Effector memory CD8-positive, alpha-beta T cell (primary cell): Measurements from ENCODE around the gene CAPN2.
"Not testable (repeated sequence)": the region's sequence is repeated elsewhere in the genome, so short reads cannot be mapped to it uniquely, and the experiment has no call there.

Experiments
- ATAC-seq: fragments of 150-1000 bp; cut with Tn5 transposase; replicated peaks from 2 replicates; pipeline ENCODE4 v1.10.0; 2021; ENCODE audit warnings: mild to moderate bottlenecking, moderate library complexity
- DNase-seq, 3 experiments: peaks; one replicate each; pipeline ENCODE4 v3.0.0; 2021
- H3K27ac Mint-ChIP-seq, 2 donors: one replicate each; pipeline ENCODE4 v1.8.0; 2022; ENCODE audit warnings: mild to moderate bottlenecking in 2 of 2, mixed read lengths in 2 of 2, moderate library complexity in 2 of 2
- H3K27me3 Mint-ChIP-seq, 2 donors: one replicate each; pipeline ENCODE4 v1.8.0; 2022; ENCODE audit warnings: mixed read lengths in 2 of 2
- H3K36me3 Mint-ChIP-seq: one replicate; pipeline ENCODE4 v1.8.0; 2022; ENCODE audit warnings: mild to moderate bottlenecking, moderate library complexity, mixed read lengths; ENCODE audit not compliant: insufficient read depth
- H3K4me1 Mint-ChIP-seq, 2 donors: one replicate each; pipeline ENCODE4 v1.8.0; 2022; ENCODE audit warnings: low read depth in 2 of 2, mixed read lengths in 2 of 2
- H3K4me3 Mint-ChIP-seq, 2 donors: one replicate each; pipeline ENCODE4 v1.8.0; 2022; ENCODE audit warnings: mild to moderate bottlenecking in 2 of 2, mixed read lengths in 2 of 2, moderate library complexity in 2 of 2
- H3K9me3 Mint-ChIP-seq, 2 donors: one replicate each; pipeline ENCODE4 v1.8.0; 2022; ENCODE audit warnings: mixed read lengths in 2 of 2

The CAPN2 gene

DNA sequence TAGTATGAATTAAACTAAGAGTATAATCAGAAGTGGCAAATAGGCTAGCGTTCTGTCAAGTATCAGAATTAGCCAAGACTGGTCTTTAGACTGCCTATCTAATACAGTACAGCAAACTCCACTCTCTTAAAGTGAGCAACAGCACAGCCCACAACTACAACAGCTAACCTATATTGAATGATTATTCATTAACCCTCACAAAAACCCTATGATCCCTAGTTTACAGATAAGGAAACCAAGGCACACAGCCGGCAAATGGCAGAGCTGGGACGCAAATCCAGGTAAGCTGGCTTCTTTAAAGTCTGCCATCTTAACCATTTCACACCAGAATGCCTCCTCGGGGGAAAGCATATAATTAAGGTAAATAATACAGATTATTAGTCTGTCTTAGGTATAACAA, 81.4 kb downstream of the CAPN2 start:
- no peak for DNase-seq
- Mint-ChIP-seq H3K27ac (no peak overlapping the region), H3K4me1 (peaks cover 0 to 4% of the 10 kb centered on the region in 2 donors), H3K4me3 (no peak overlapping the region), H3K36me3 (peaks cover 59% of the 10 kb centered on the region), H3K9me3 (no peaks in the 10 kb centered on the region), H3K27me3 (no peaks in the 10 kb centered on the region)
- no peak for ATAC-seq

GRCh38 chr1:223794136-223794880, 82.0 kb downstream of the CAPN2 start:
- ATAC-seq: no peak
- Mint-ChIP-seq H3K4me3 (no peak overlapping the region), H3K9me3 (no peaks in the 10 kb centered on the region), H3K36me3 (peaks cover 63% of the 10 kb centered on the region), H3K4me1 (peaks cover 0 to 4% of the 10 kb centered on the region in 2 donors), H3K27me3 (no peaks in the 10 kb centered on the region), H3K27ac (peak overlapping the region in 1 of 2 donors; percentile 49)
- no peak for DNase-seq

- peaks cover 69% of the 10 kb centered on the region for H3K36me3 Mint-ChIP-seq
- H3K4me1 Mint-ChIP-seq: peaks cover 0 to 4% of the 10 kb centered on the region in 2 donors
- H3K27me3 Mint-ChIP-seq: no peaks in the 10 kb centered on the region
Observed at GRCh38 chr1:223796210-223796609, 83.9 kb downstream of the CAPN2 start.

GRCh38 chr1:223802032-223802431, 89.7 kb downstream of the CAPN2 start:
- peaks cover 0 to 3% of the 10 kb centered on the region in 2 donors for H3K4me1 Mint-ChIP-seq
- ATAC-seq (no peak), DNase-seq (no peak)
- no peaks in the 10 kb centered on the region for H3K27me3 Mint-ChIP-seq
- peak overlapping the region; percentile 16 to 29 for H3K27ac Mint-ChIP-seq
- peaks cover 84% of the 10 kb centered on the region for H3K36me3 Mint-ChIP-seq
- H3K4me3 Mint-ChIP-seq: no peak overlapping the region
- no peaks in the 10 kb centered on the region for H3K9me3 Mint-ChIP-seq

More at GRCh38 chr1:223796210-223796609, 83.9 kb downstream of the CAPN2 start:
- no peak for ATAC-seq
- H3K9me3 Mint-ChIP-seq: no peaks in the 10 kb centered on the region
- no peak overlapping the region for H3K4me3 Mint-ChIP-seq
- DNase-seq: no peak
- H3K27ac Mint-ChIP-seq: peak overlapping the region in 1 of 2 donors; percentile 29

- H3K4me3 Mint-ChIP-seq: no peak overlapping the region
- DNase-seq: no peak
- peaks cover 0 to 3% of the 10 kb centered on the region in 2 donors for H3K4me1 Mint-ChIP-seq
- H3K36me3 Mint-ChIP-seq: peaks cover 85% of the 10 kb centered on the region
- peak overlapping the region; percentile 29 to 52 for H3K27ac Mint-ChIP-seq
- H3K9me3 Mint-ChIP-seq: no peaks in the 10 kb centered on the region
- no peaks in the 10 kb centered on the region for H3K27me3 Mint-ChIP-seq
- ATAC-seq: no peak
Observed at GRCh38 chr1:223802602-223803001, 90.3 kb downstream of the CAPN2 start.

DNA sequence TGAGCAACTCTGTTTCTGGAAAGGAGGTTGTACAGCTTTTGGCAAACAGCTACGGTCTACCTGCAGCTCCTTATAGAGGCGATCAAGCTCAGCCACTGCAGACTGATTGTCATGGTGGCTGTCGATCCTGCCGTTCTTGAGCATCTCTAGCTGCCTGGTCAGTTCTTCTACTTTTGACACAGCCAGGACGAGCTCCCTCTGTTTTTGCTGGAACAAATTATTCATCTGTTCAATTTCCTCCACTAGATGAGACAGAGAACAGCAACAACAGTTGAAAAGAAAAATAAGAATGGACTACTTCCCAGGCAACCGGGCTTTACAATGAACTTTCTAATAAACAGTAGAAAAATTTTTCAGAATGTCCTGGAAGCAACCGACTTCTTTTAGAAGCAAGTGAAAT, 90.9 kb downstream of the CAPN2 start:
- no peaks in the 10 kb centered on the region for H3K27me3 Mint-ChIP-seq
- no peak overlapping the region for H3K4me3 Mint-ChIP-seq
- no peak for ATAC-seq
- peak overlapping the region; percentile 27 to 52 for H3K27ac Mint-ChIP-seq
- DNase-seq: no peak
- H3K9me3 Mint-ChIP-seq: no peaks in the 10 kb centered on the region
- H3K4me1 Mint-ChIP-seq: peaks cover 0 to 3% of the 10 kb centered on the region in 2 donors
- peaks cover 85% of the 10 kb centered on the region for H3K36me3 Mint-ChIP-seq

- H3K4me3 Mint-ChIP-seq, H3K9me3 Mint-ChIP-seq, H3K27me3 Mint-ChIP-seq, H3K27ac Mint-ChIP-seq, DNase-seq, ATAC-seq: not testable (repeated sequence)
- Mint-ChIP-seq H3K36me3 (peaks cover 68% of the 10 kb centered on the region), H3K4me1 (peaks cover 13 to 23% of the 10 kb centered on the region in 2 donors)
Observed at GRCh38 chr1:223809905-223810304, 97.6 kb downstream of the CAPN2 start.

GRCh38 chr1:223810586-223810985, 98.2 kb downstream of the CAPN2 start:
- no peak overlapping the region for H3K4me3 Mint-ChIP-seq
- DNase-seq: no peak
- ATAC-seq: no peak
- H3K27me3 Mint-ChIP-seq: no peaks in the 10 kb centered on the region
- H3K4me1 Mint-ChIP-seq: peaks cover 19 to 28% of the 10 kb centered on the region in 2 donors
- no peak overlapping the region for H3K27ac Mint-ChIP-seq
- no peaks in the 10 kb centered on the region for H3K9me3 Mint-ChIP-seq
- peaks cover 75% of the 10 kb centered on the region for H3K36me3 Mint-ChIP-seq

DNA sequence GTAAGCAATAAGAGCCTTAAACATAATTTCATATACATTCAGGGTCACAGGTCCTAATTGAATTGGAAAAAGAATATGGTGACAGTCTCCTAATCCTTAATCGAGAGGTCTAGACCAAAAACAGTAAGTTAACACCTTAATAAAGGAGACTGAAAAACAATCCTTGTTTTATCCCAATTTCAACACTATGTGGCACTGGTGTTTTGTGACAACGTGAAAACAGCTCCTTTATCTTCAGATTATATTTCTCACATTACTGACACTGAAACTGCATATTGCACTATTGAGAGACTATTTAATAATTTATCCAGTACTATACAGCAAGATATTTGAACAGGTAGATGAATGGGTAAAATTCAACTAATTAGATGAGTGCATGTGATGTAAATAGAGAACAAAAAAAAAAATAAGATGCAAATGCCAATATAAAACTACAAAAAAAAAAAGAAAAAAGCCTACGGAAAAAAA, 99.3 kb downstream of the CAPN2 start:
- Mint-ChIP-seq H3K36me3 (peaks cover 70% of the 10 kb centered on the region), H3K4me1 (peaks cover 19 to 30% of the 10 kb centered on the region in 2 donors), H3K27me3 (no peaks in the 10 kb centered on the region), H3K4me3 (no peak overlapping the region), H3K27ac (no peak overlapping the region), H3K9me3 (no peaks in the 10 kb centered on the region)
- ATAC-seq: peak; percentile 76
- DNase-seq: no peak

- ATAC-seq: no peak
- H3K27ac Mint-ChIP-seq: peak overlapping the region; percentile 14 to 36
- H3K4me3 Mint-ChIP-seq: no peak overlapping the region
- H3K4me1 Mint-ChIP-seq: peaks cover 19 to 30% of the 10 kb centered on the region in 2 donors
- DNase-seq: no peak
- no peaks in the 10 kb centered on the region for H3K27me3 Mint-ChIP-seq
- peaks cover 63% of the 10 kb centered on the region for H3K36me3 Mint-ChIP-seq
- H3K9me3 Mint-ChIP-seq: no peaks in the 10 kb centered on the region
Observed at GRCh38 chr1:223813645-223814044, 101.3 kb downstream of the CAPN2 start.

GRCh38 chr1:223815020-223815853, 102.9 kb downstream of the CAPN2 start:
- ATAC-seq (no peak), DNase-seq (no peak)
- Mint-ChIP-seq H3K4me1 (peaks cover 19 to 35% of the 10 kb centered on the region in 2 donors), H3K9me3 (no peaks in the 10 kb centered on the region), H3K4me3 (no peak overlapping the region), H3K27ac (peak overlapping the region in 1 of 2 donors; percentile 59), H3K36me3 (peaks cover 63% of the 10 kb centered on the region), H3K27me3 (no peaks in the 10 kb centered on the region)

GRCh38 chr1:223815865-223816264, 103.5 kb downstream of the CAPN2 start:
- Mint-ChIP-seq H3K9me3 (no peaks in the 10 kb centered on the region), H3K36me3 (peaks cover 58% of the 10 kb centered on the region), H3K4me1 (peaks cover 19 to 38% of the 10 kb centered on the region in 2 donors), H3K27me3 (no peaks in the 10 kb centered on the region), H3K4me3 (no peak overlapping the region), H3K27ac (no peak overlapping the region)
- DNase-seq: no peak
- no peak for ATAC-seq

DNA sequence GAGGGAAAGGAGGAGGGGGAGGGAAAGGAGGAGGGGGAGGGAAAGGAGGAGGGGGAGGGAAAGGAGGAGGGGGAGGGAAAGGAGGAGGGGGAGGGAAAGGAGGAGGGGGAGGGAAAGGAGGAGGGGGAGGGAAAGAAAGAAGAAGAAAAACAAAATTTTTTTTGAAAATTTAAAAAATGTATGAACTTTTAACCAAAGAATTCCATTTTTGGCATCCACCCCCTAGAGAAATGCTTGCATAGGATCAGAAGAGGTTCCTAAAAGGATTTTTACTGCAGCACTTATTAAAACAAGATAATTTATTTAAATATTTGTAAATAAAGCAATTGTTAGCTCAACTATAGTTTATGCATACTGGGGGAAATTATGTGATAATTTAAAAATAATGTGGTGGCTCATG, 104.9 kb downstream of the CAPN2 start:
- not testable (repeated sequence) for H3K9me3 Mint-ChIP-seq, H3K4me3 Mint-ChIP-seq

More for the DNA sequence above, 104.9 kb downstream of the CAPN2 start:
- not testable (repeated sequence) for H3K27me3 Mint-ChIP-seq, DNase-seq, ATAC-seq, H3K27ac Mint-ChIP-seq
- H3K36me3 Mint-ChIP-seq: peaks cover 59% of the 10 kb centered on the region
- H3K4me1 Mint-ChIP-seq: peaks cover 19 to 48% of the 10 kb centered on the region in 2 donors
